ENCODE measurements around the gene ZNF747. TPM values are rescaled to one million over a fixed set of nuclear protein-coding genes. Genes with fewer than 3 reads are reported as not detected.
A peak's percentile ranks its signal among the peaks of the same experiment; 100 is the strongest.

ZNF747 gene
- total RNA-seq, 2 donors from 2014 or later, result 16.8 to 18.3 TPM

DNA sequence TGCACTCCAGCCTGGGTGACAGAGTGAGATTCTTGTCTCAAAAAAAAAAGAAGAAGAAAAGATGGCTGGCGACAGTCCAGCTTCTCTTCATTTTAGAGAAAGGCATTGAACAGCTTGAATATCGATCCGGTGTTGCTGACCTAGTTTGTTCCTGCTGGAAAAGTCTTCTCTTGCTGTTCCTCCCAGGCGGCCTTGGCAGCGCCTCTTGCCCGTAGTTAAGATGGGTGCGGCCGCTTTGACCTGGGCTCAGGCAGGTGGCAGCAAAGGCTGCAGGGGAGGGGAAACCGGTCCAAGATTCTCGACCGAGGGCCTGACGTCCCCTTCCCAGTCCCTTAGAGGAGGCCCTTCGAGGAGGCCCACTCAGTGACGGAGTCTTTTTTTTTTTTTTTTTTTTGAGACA, 27.4 kb upstream of the ZNF747 start:
- no peak for DNase-seq (ENCODE audit: low spot score)
- H3K4me1 ChIP-seq (ENCODE audit: control insufficient read depth in 1 of 2, low read depth in 2 of 2), result peaks cover 8 to 14% of the 10 kb centered on the region in 2 donors
- peak overlapping the region; percentile 77 for H3K4me3 ChIP-seq
- TF ChIP-seq, protein P1, sequence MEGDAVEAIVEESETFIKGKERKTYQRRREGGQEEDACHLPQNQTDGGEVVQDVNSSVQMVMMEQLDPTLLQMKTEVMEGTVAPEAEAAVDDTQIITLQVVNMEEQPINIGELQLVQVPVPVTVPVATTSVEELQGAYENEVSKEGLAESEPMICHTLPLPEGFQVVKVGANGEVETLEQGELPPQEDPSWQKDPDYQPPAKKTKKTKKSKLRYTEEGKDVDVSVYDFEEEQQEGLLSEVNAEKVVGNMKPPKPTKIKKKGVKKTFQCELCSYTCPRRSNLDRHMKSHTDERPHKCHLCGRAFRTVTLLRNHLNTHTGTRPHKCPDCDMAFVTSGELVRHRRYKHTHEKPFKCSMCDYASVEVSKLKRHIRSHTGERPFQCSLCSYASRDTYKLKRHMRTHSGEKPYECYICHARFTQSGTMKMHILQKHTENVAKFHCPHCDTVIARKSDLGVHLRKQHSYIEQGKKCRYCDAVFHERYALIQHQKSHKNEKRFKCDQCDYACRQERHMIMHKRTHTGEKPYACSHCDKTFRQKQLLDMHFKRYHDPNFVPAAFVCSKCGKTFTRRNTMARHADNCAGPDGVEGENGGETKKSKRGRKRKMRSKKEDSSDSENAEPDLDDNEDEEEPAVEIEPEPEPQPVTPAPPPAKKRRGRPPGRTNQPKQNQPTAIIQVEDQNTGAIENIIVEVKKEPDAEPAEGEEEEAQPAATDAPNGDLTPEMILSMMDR (IDR thresholded peaks at IDR 0.05), result no peak
- H3K27ac ChIP-seq, result peak overlapping the region in 1 of 2 donors; percentile 63
- no peaks in the 10 kb centered on the region for H3K27me3 ChIP-seq (replicated peaks; ENCODE audit: insufficient read depth)
- no peak for ATAC-seq (ENCODE audit: insufficient number of reproducible peaks, low FRiP score, low read depth)
- no peaks in the 10 kb centered on the region for H3K9me3 ChIP-seq
- H3K36me3 ChIP-seq, result no peaks in the 10 kb centered on the region

DNA sequence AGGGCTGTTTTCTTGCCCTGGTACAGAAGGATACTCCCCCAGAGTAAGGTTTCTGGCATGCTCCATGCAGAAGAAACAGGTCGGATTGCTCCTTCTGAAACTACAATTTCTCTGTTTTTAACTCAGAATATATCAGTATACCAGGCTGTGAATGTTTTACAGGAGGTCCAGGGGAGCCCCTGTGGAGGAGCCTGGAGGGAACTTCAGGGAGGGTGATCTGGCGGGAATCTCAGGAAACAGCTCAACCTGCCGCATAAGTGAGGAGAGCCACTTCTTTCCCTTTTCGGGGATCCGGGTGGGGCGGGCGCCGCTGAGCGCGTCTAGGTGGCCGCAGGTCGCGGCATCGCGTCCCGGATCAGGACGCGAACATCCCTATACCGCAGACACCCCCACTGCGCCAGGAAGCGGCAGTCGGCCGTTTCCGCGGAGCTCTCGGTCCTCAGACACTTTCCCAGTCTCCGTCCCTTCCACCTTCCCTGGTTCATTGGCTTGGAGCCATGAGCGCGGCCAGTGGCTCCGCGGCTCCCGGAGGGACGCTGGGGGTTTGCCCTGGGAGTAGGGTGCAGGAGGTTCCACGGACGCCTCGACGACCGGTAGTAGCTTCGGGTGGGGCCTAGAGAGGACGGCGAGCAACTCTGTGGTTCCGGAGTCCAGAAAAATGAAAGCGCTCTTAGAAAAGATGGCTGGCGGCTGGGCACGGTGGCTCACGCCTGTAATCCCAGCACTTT, 26.6 kb upstream of the ZNF747 start:
- peak overlapping the region; percentile 4 to 63 for H3K27ac ChIP-seq
- H3K4me3 ChIP-seq, result peak overlapping the region; percentile 77
- H3K9me3 ChIP-seq, result no peaks in the 10 kb centered on the region
- H3K27me3 ChIP-seq (replicated peaks; ENCODE audit: insufficient read depth), result no peaks in the 10 kb centered on the region
- DNase-seq (ENCODE audit: low spot score) (no peak), ATAC-seq (ENCODE audit: insufficient number of reproducible peaks, low FRiP score, low read depth) (no peak)
- TF ChIP-seq, protein P1 (IDR thresholded peaks at IDR 0.05), result no peak
- peaks cover 8 to 21% of the 10 kb centered on the region in 2 donors for H3K4me1 ChIP-seq (ENCODE audit: control insufficient read depth in 1 of 2, low read depth in 2 of 2)
- no peaks in the 10 kb centered on the region for H3K36me3 ChIP-seq

DNA sequence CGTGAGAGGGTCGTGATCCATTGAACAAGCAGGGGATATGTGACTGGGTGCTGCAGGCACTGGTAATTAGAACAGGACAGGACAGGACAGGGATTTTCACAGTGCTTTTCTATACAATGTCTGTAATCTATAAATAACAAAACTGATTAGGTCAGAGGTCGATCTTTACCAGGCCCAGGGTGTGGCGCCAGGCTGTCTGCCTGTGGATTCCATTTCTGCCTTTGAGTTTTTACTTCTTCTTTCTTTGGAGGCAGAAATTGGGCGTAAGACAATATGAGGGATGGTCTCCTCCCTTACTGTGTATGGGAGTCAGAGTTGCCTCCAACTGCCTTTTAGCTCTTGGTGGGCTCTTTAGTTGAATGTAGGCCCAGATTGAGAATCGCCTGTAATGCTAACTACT, 25.0 kb upstream of the ZNF747 start:
- H3K27me3 ChIP-seq (replicated peaks; ENCODE audit: insufficient read depth), result no peaks in the 10 kb centered on the region
- peaks cover 11% of the 10 kb centered on the region for H3K36me3 ChIP-seq
- no peaks in the 10 kb centered on the region for H3K9me3 ChIP-seq
- H3K4me3 ChIP-seq, result no peak overlapping the region
- DNase-seq (ENCODE audit: low spot score), result no peak
- no peak for ATAC-seq (ENCODE audit: insufficient number of reproducible peaks, low FRiP score, low read depth)
- peaks cover 8 to 25% of the 10 kb centered on the region in 2 donors for H3K4me1 ChIP-seq (ENCODE audit: control insufficient read depth in 1 of 2, low read depth in 2 of 2)
- TF ChIP-seq, protein P1 (IDR thresholded peaks at IDR 0.05), result no peak
- no peak overlapping the region for H3K27ac ChIP-seq

DNA sequence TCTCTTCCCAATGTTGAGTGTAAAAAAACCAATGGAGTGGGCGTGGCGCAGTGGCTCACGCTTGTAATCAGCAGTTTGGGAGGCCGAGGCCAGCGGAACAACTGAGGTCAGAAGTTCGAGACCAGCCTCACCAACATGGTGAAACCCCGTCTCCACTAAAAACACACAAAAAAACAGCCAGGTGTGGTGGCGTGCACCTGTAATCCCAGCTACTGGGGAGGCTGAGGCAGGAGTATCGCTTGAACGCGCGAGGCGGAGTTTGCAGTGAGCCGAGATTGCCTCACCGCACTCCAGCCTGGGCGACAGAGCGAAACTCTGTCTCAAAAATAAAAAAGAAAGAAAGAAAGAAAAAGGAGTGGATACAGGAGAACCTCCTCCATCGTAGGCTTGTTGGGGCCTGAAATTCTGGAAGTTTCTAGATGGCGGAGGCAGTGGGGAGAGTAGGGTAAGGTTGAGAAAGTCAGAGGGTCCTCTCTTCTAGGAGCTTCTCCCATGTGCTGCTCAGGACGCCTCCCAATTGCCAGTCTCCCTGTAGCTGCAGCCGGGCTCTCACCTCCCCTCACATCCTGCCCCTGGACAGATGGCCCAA, 24.2 kb upstream of the ZNF747 start:
- H3K27me3 ChIP-seq (replicated peaks; ENCODE audit: insufficient read depth), result no peaks in the 10 kb centered on the region
- H3K4me3 ChIP-seq, result peak overlapping the region; percentile 84
- DNase-seq (ENCODE audit: low spot score) (no peak), ATAC-seq (ENCODE audit: insufficient number of reproducible peaks, low FRiP score, low read depth) (no peak)
- peaks cover 20% of the 10 kb centered on the region for H3K36me3 ChIP-seq
- H3K27ac ChIP-seq, result peak overlapping the region in 1 of 2 donors; percentile 87
- TF ChIP-seq, protein P1 (IDR thresholded peaks at IDR 0.05), result no peak
- H3K4me1 ChIP-seq (ENCODE audit: control insufficient read depth in 1 of 2, low read depth in 2 of 2), result peaks cover 8 to 25% of the 10 kb centered on the region in 2 donors
- no peaks in the 10 kb centered on the region for H3K9me3 ChIP-seq

DNA sequence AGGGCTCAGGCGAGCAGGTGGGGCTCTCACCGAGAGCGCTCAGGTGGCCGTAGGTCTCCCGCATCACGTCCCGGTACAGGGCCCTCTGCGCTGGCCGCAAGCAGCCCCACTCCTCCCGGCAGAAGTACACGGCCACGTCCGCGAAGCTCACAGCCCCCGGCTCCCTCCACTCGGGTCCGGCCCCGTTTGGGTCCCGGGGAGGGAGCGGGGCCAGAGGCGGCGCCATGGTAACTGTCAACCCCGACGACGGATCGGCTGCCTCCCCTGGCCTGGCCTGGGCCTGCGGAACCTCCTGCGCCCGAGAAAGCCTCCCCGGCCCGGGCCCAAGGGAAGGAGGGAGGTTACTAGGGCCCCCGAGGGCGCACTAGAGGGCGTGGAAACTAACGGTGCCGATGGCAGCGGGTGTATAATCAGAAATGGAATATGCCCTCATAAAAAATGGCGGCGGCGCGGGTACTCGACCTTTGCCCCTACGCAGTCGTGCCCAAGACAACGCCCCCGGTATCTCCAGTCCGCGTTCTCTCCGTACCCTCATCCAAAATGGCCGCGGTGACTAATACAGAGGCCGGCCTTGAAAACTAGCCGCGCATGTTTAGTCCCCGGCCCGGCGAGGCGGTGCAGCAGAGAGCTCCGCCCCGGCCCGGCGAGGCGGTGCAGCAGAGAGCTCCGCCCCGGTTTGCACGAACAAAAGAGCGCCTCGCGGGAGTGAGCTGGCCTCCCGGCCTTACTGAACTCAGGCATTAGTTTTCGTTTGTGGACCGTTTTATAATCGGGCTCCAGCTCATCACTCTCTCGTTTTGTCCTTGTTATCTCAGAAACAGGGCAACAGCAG, 23.5 kb upstream of the ZNF747 start, which contains the start of gene ZNF764:
Gene ZNF764, minus strand, starts transcription at position 418 of the 832 bp plus-strand sequence. Its CDS starts 192 bp downstream, at position 226.
- peak; percentile 98 for DNase-seq (ENCODE audit: low spot score)
- H3K4me1 ChIP-seq (ENCODE audit: control insufficient read depth in 1 of 2, low read depth in 2 of 2), result peaks cover 8 to 25% of the 10 kb centered on the region in 2 donors
- H3K27ac ChIP-seq, result peak within 1 kb of the TSS; percentile 87 to 95
- H3K4me3 ChIP-seq, result peak within 1 kb of the TSS; percentile 84
- TF ChIP-seq, protein P1 (IDR thresholded peaks at IDR 0.05), result no peak
- peak; percentile 98 for ATAC-seq (ENCODE audit: insufficient number of reproducible peaks, low FRiP score, low read depth)
- no peaks in the 10 kb centered on the region for H3K27me3 ChIP-seq (replicated peaks; ENCODE audit: insufficient read depth)
- H3K36me3 ChIP-seq, result peaks cover 22% of the 10 kb centered on the region
- no peaks in the 10 kb centered on the region for H3K9me3 ChIP-seq

Measured in thoracic aorta (tissue), 2 donors.